HG02852 (cell line): ENCODE results near the gene MATN4.

ENCODE experiments used
- ATAC-seq: cut with Tn5 transposase; IDR thresholded peaks from one replicate; pipeline ENCODE4 v1.9.1; 2021; ENCODE audit warnings: mild to moderate bottlenecking, moderate library complexity; ENCODE audit not compliant: unreplicated experiment

MATN4 gene

DNA sequence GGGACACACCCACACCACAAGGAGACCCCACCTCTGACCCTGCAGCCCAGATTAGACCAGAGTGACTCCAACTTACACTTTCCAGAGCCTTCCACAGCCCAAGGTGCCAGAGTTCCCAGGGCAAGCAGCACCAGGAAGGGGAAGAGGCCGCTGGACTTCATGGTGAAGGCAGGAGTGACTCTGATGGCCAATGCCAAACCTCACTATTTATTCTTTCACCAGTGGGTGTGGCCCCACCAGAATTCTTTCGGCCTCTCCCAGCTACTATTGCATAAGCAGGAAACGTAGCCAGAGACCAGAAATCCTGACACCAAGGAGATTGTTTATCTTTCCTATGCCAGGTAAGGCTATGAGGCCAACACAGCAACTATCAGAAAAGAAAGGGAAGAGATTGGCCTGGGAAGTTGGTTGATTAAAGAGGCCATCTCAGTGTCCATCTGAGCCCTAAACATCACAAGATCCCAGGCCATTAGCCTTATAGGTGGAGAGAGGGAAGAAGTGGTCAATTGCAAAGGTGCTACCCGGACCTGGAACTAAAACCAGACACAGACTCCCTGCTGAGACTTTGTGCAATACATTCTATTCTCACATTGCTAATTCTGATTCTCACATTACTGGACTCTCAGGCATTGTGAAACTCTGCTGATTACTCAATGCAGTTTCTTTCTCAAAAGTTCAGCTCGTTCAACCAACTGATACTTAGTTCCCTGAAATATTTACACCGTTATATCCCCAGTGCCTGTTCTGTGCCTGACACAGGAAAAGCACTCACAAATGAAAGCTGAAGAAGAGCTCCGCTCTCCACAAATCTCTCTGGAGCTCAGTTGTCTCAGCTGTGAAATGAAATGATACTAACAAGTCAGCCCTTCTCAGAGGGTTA lies 53.5 kb downstream of the MATN4 start, which contains the start of gene SLPI:
Gene SLPI, minus strand, starts transcription at position 182 of the 880 bp plus-strand sequence. Its CDS starts 21 bp downstream, at position 161.
- ATAC-seq, result no peak

DNA sequence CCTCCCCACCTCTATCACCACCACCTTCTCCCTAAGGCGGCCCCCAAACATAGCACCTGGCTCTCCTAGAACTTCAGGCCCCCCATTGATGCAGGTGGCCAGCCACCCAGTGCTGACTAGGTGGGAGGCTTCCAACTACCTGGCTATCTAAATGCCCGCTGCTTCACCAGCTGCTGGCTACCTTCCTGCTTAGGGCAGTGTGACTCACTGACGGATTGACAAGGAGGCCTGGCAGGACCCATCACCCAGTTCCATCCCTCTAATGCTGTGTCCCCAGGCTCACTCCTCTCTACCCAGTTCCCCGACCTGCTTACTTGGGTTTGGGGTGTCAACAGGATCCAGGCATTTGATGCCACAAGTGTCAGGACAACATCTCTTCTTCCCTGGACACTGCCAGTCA lies 54.8 kb downstream of the MATN4 start:
- no peak for ATAC-seq

- no peak for ATAC-seq
These were observed 56.1 kb downstream of the MATN4 start for GRCh38 chr20:45251884-45252560.

GRCh38 chr20:45248609-45249008 lies 59.5 kb downstream of the MATN4 start:
- no peak for ATAC-seq

DNA sequence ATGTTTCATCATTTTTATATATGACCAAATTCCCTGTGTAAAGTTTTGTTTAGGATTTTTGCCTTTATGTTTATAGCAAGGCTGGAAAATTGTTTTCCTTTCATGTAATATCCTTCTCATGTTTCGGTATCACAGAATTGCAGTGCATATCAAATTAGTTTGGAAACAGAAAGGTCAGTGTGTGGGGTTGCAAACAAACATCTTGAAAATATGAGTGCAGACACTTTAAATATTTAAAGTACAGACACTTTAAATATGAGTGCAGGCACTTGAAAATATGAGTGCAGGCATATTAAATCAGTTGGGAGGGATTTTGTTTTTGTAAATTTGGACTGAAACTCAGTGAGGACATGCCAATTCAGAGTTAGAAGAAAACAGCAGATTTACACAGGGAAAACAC lies 60.2 kb downstream of the MATN4 start:
- no peak for ATAC-seq

- no peak for ATAC-seq
These were observed 62.0 kb downstream of the MATN4 start for GRCh38 chr20:45246109-45246508.
